GM12878 (cell line): ENCODE results near the gene TSPAN11. TPM values are rescaled to one million over a fixed set of nuclear protein-coding genes. Genes with fewer than 3 reads are reported as not detected.

Experiments
- ATAC-seq: fragments of 200-7000 bp; cut with Tn5 transposase; 3 replicates; pipeline ENCODE4 v1.9.1; 2020; ENCODE audit warnings: mild to moderate bottlenecking, moderate library complexity
- BruUV-seq: library from RNA; stranded (reverse); fragments of 400-500 nt; replicated peaks from 2 replicates; lab custom pipeline; 2021; lab: Mats Ljungman, UMichigan
- CTCF ChIA-PET: fragments of 300-600 bp; sonication (Branson Sonifier 250); formaldehyde crosslinking; extraction: SDS; loops from one replicate; lab custom pipeline; 2021; ENCODE audit warnings: inconsistent platforms; lab: Yijun Ruan, JAX
- POLR2A ChIA-PET: fragments of 350-600 bp; formaldehyde crosslinking; extraction: SDS; loops from one replicate; lab custom pipeline; 2021; ENCODE audit warnings: inconsistent platforms; lab: Charles Lee
- RAD21 ChIA-PET: fragments of 300-600 bp; sonication (Branson Sonifier 250); formaldehyde crosslinking; loops from one replicate; lab custom pipeline; 2023; ENCODE audit warnings: antibody characterized with exemption; ENCODE audit not compliant: unreplicated experiment; lab: Charles Lee
- SMC1A ChIA-PET: fragments of 300-600 bp; sonication (Branson Sonifier 250); formaldehyde crosslinking; loops from one replicate; lab custom pipeline; 2023; ENCODE audit not compliant: unreplicated experiment, uncharacterized antibody; lab: Charles Lee
- DNase-seq: peaks from one replicate; pipeline ENCODE4 v3.0.0-alpha.2; 2011; ENCODE audit warnings: low read depth, low spot score
- FAIRE-seq: peaks from 3 replicates; lab custom pipeline; 2011; peaks lifted over from hg19 to GRCh38; lab: Jason Lieb, UNC
- H2AFZ ChIP-seq: 2 replicates; pipeline ENCODE4 v1.6.0; 2011; ENCODE audit warnings: low read depth, low read length, control low read depth; ENCODE audit not compliant: control insufficient read depth
- H3K27ac ChIP-seq: 2 replicates; pipeline ENCODE4 v1.5.1; 2011; ENCODE audit warnings: control low read depth; ENCODE audit not compliant: control insufficient read depth, insufficient read depth
- H3K27me3 ChIP-seq, 2 experiments: replicated peaks in 1 of 2; 2 replicates each; pipeline versions ENCODE4 v1.6.0 to v1.6.1; 2011; ENCODE audit warnings: low read length in 1 of 2; ENCODE audit not compliant: control insufficient read depth in 2 of 2, insufficient read depth in 2 of 2
- H3K36me3 ChIP-seq, 2 experiments: 2 replicates each; pipeline ENCODE4 v1.5.1; 2011; ENCODE audit warnings: low read length in 1 of 2; ENCODE audit not compliant: control insufficient read depth in 2 of 2, insufficient read depth in 2 of 2
- H3K4me1 ChIP-seq: 2 replicates; pipeline ENCODE4 v1.6.1; 2011; ENCODE audit warnings: mild to moderate bottlenecking, low read length, moderate library complexity, mixed read lengths; ENCODE audit not compliant: control insufficient read depth, insufficient read depth
- H3K4me2 ChIP-seq: 2 replicates; pipeline ENCODE4 v1.6.0; 2011; ENCODE audit warnings: control low read depth; ENCODE audit not compliant: control insufficient read depth, insufficient read depth
- H3K4me3 ChIP-seq: fragments of 200-600 bp; sonication (generic); 2 replicates; pipeline ENCODE4 v1.5.1; 2016
- H3K79me2 ChIP-seq: 2 replicates; pipeline ENCODE4 v1.6.0; 2011; ENCODE audit warnings: low read length; ENCODE audit not compliant: control insufficient read depth, insufficient read depth
- H3K9ac ChIP-seq: 2 replicates; pipeline ENCODE4 v1.8.0; 2011; ENCODE audit warnings: low read length, control low read depth, mixed read lengths; ENCODE audit not compliant: control insufficient read depth, insufficient read depth
- H3K9me3 ChIP-seq: replicated peaks from 3 replicates; pipeline ENCODE4 v1.5.1; 2011; ENCODE audit warnings: mild to moderate bottlenecking, low read length; ENCODE audit not compliant: control insufficient read depth, insufficient read depth
- H4K20me1 ChIP-seq: 2 replicates; pipeline ENCODE4 v1.6.0; 2011; ENCODE audit not compliant: control insufficient read depth, insufficient read depth
- CHD1 ChIP-seq: IDR thresholded peaks from 2 replicates; pipeline ENCODE4 v1.6.1; 2012; ENCODE audit warnings: low read depth, low read length, improper control_type of control experiment
- CHD4 ChIP-seq: fragments of 200-600 bp; sonication (generic); IDR thresholded peaks from 2 replicates; pipeline ENCODE4 v1.6.1; 2016; ENCODE audit warnings: mild to moderate bottlenecking
- ELK1 ChIP-seq: IDR thresholded peaks from 2 replicates; pipeline ENCODE4 v1.6.1; 2012; ENCODE audit warnings: low read depth, low read length, improper control_type of control experiment
- ESRRA ChIP-seq: IDR thresholded peaks from 2 replicates; pipeline ENCODE4 v1.6.1; 2012; ENCODE audit warnings: mild to moderate bottlenecking, low read length, improper control_type of control experiment
- KLF5 ChIP-seq: fragments of 450-650 bp; IDR thresholded peaks from 2 replicates; pipeline ENCODE4 v1.6.1; 2014; ENCODE audit warnings: mild to moderate bottlenecking; ENCODE audit not compliant: partially characterized antibody
- MAX ChIP-seq: IDR thresholded peaks from 2 replicates; pipeline ENCODE4 v1.6.1; 2012; ENCODE audit warnings: low read depth, low read length, improper control_type of control experiment
- POLR2A ChIP-seq: IDR thresholded peaks from 2 replicates; pipeline ENCODE4 v1.6.1; 2011; ENCODE audit warnings: low read depth, mild to moderate bottlenecking, low read length
- POLR2AphosphoS5 ChIP-seq: IDR thresholded peaks from 2 replicates; pipeline ENCODE4 v1.6.1; 2011; ENCODE audit warnings: mild to moderate bottlenecking, low read length, inconsistent platforms
- SMARCA5 ChIP-seq: fragments of 450-650 bp; IDR thresholded peaks from 2 replicates; pipeline ENCODE4 v1.6.1; 2017; ENCODE audit warnings: mild to moderate bottlenecking
- TAF1 ChIP-seq: IDR thresholded peaks from 2 replicates; pipeline ENCODE4 v1.6.1; 2011; ENCODE audit warnings: mild to moderate bottlenecking, low read depth, low read length, borderline replicate concordance
- WGBS: methylation state at CpG from one replicate; pipeline ENCODE4 v1.1.6; 2016; ENCODE audit warnings: low lambda C conversion rate; ENCODE audit not compliant: insufficient replicate concordance, insufficient coverage; ENCODE audit errors: missing lambda C conversion rate; 5-methylcytosine and 5-hydroxymethylcytosine counted together
- in situ Hi-C: fragments of 300-500 bp; cut with MboI; formaldehyde crosslinking; loops from 9 replicates; pipeline ENCODE4 v1.14.3; 2018; ENCODE audit warnings: mixed read lengths
- intact Hi-C: fragments of 100-400 bp; cut with micrococcal nuclease; formaldehyde crosslinking; loops from one replicate; pipeline ENCODE4 v1.14.2; 2022; ENCODE audit not compliant: unreplicated experiment
- polyA plus RNA-seq, 11 experiments: library from polyadenylated mRNA; depleted of rRNA in 4 of 11; unstranded in 6 of 11; stranded (reverse) in 5 of 11; fragments of >200 nt; fragmentation: Nextera tagmentation in 4 of 11; fragmentation: Illumina TruSeq in 1 of 11; extraction: Ambion mirVana in 4 of 11; extraction: Trizol in 1 of 11; gene quantifications; 1 replicate in 1 of 11; 2 replicates in 10 of 11; pipeline versions ENCODE4 v1.2.1 to v1.2.3, GENCODE V29; 2011 to 2016; ENCODE audit warnings: inconsistent platforms in 2 of 11, missing spikeins in 2 of 11, low read depth in 1 of 11
- total RNA-seq, 4 experiments: library from RNA; depleted of rRNA in 3 of 4; stranded (reverse); fragments of >200 nt in 3 of 4; fragmentation: Illumina TruSeq in 1 of 4; extraction: Trizol in 1 of 4; gene quantifications; 2 replicates each; pipeline versions ENCODE4 v1.2.1 to v1.2.3, GENCODE V29; 2013 to 2021

The TSPAN11 gene
- total and polyA plus RNA-seq, 10 of the 15 experiments (the other 5 are each of a cell fraction or from before 2014, with no cell fraction given) = under 0.01 to 0.27 (median 0.04) TPM; not detected in 6

GRCh38 chr12:30968211-30968610, 41.7 kb downstream of the TSPAN11 start:
- no peak overlapping the region for H3K27ac ChIP-seq
- ChIA-PET RAD21 (no interaction called here), CTCF (no interaction called here), SMC1A (no interaction called here), POLR2A (no interaction called here)
- H2AFZ ChIP-seq = no peak overlapping the region
- intact Hi-C loops = no loop called here
- H3K9me3 ChIP-seq = no peaks in the 10 kb centered on the region
- no peaks in the 10 kb centered on the region for H3K79me2 ChIP-seq
- H3K4me2 ChIP-seq = no peak overlapping the region
- H3K4me1 ChIP-seq = no peaks in the 10 kb centered on the region
- DNase-seq (no peak), FAIRE-seq (no peak), ATAC-seq (no peak)
- no peak overlapping the region for H3K9ac ChIP-seq
- TF ChIP-seq ESRRA (no peak), ELK1 (no peak), CHD1 (no peak), POLR2AphosphoS5 (no peak), TAF1 (no peak), KLF5 (no peak), SMARCA5 (no peak), POLR2A (no peak)
- no peaks in the 10 kb centered on the region for H3K36me3 ChIP-seq
- in situ Hi-C loops = no loop called here
- 18% methylated on average over 5 of the region's 5 CpGs for WGBS
- H3K27me3 ChIP-seq = peaks cover 0 to 1% of the 10 kb centered on the region in 2 experiments; a peak in 2 of 4 replicates
- BruUV-seq = no TSS peak
- H4K20me1 ChIP-seq = no peaks in the 10 kb centered on the region
- H3K4me3 ChIP-seq = no peak overlapping the region

GRCh38 chr12:30969006-30969405, 42.5 kb downstream of the TSPAN11 start:
- ChIA-PET SMC1A (interaction anchor here (0.6 kb wide), 2 partner anchors 15 to 17 kb away, joined by 3 read pairs; no protein-coding TSS in a partner anchor), POLR2A (no interaction called here), CTCF (no interaction called here), RAD21 (interaction anchor here (1.1 kb wide), 1 partner anchor 118 kb away, joined by 3 read pairs; no protein-coding TSS in a partner anchor)
- no peak for FAIRE-seq
- H3K36me3 ChIP-seq = no peaks in the 10 kb centered on the region
- no peaks in the 10 kb centered on the region for H3K9me3 ChIP-seq
- H3K27me3 ChIP-seq = peaks cover 0 to 1% of the 10 kb centered on the region in 2 experiments; a peak in 2 of 4 replicates
- H3K4me1 ChIP-seq = no peaks in the 10 kb centered on the region
- ATAC-seq = no peak
- WGBS = 37% methylated on average over 3 of the region's 3 CpGs
- no peak overlapping the region for H3K4me2 ChIP-seq
- no peak for DNase-seq
- no peaks in the 10 kb centered on the region for H3K79me2 ChIP-seq
- no peak overlapping the region for H3K27ac ChIP-seq
- no peak overlapping the region for H3K4me3 ChIP-seq
- no peaks in the 10 kb centered on the region for H4K20me1 ChIP-seq
- in situ Hi-C loops (no loop called here), intact Hi-C loops (no loop called here)
- H3K9ac ChIP-seq = no peak overlapping the region
- TF ChIP-seq MAX (no peak), CHD4 (no peak)
- no TSS peak for BruUV-seq
- H2AFZ ChIP-seq = no peak overlapping the region
